Neural cell (in vitro differentiated cells): ENCODE measurements around the gene TUB. TPM values are rescaled to one million over a fixed set of nuclear protein-coding genes. Genes with fewer than 3 reads are reported as not detected.

Source experiments
- H2AFZ ChIP-seq: fragments of 200-600, 300-800 bp; sonication (generic), shearing (Covaris generic); 2 replicates; pipeline ENCODE4 v1.6.0; 2014; ENCODE audit warnings: low read depth, mild to moderate bottlenecking, antibody characterized with exemption, low read length, moderate library complexity
- H3F3A ChIP-seq: fragments of 200-600 bp; shearing (Covaris generic); 2 replicates; pipeline ENCODE4 v1.6.1; 2016; ENCODE audit warnings: mild to moderate bottlenecking, moderate library complexity, mixed read lengths, antibody characterized with exemption, low read length; ENCODE audit not compliant: insufficient read depth, poor library complexity, severe bottlenecking
- H3K27ac ChIP-seq: fragments of 200-600, 300-800 bp; sonication (generic), shearing (Covaris generic); 2 replicates; pipeline ENCODE4 v1.5.1; 2014; ENCODE audit warnings: mild to moderate bottlenecking, low read length, moderate library complexity
- H3K27me3 ChIP-seq: fragments of 300-800, 200-600 bp; sonication (generic), shearing (Covaris generic); 2 replicates; pipeline ENCODE4 v1.6.0; 2014; ENCODE audit warnings: mild to moderate bottlenecking, low read depth, low read length, moderate library complexity; ENCODE audit not compliant: insufficient read depth
- H3K36me3 ChIP-seq: fragments of 300-800, 200-600 bp; sonication (generic), shearing (Covaris generic); 2 replicates; pipeline ENCODE4 v1.5.1; 2014; ENCODE audit warnings: mild to moderate bottlenecking, antibody characterized with exemption, low read length, moderate library complexity; ENCODE audit not compliant: insufficient read depth
- H3K4me2 ChIP-seq: fragments of 300-800, 200-600 bp; sonication (generic), shearing (Covaris generic); 2 replicates; pipeline ENCODE4 v1.6.0; 2014; ENCODE audit warnings: mild to moderate bottlenecking, low read length
- H3K4me3 ChIP-seq: fragments of 300-800, 200-600 bp; sonication (generic), shearing (Covaris generic); 2 replicates; pipeline ENCODE4 v1.5.1; 2014; ENCODE audit warnings: mild to moderate bottlenecking, low read length, moderate library complexity
- H3K79me2 ChIP-seq: fragments of 200-600 bp; shearing (Covaris generic); replicated peaks from 2 replicates; pipeline ENCODE4 v1.6.0; 2014; ENCODE audit warnings: mild to moderate bottlenecking, low read length, moderate library complexity; ENCODE audit not compliant: insufficient read depth
- H3K9ac ChIP-seq: fragments of 300-800, 200-600 bp; sonication (generic), shearing (Covaris generic); 2 replicates; pipeline ENCODE4 v1.6.1; 2016; ENCODE audit warnings: mild to moderate bottlenecking, low read length, mixed read lengths
- H3K9me2 ChIP-seq: fragments of 200-600 bp; shearing (Covaris generic); 2 replicates; pipeline ENCODE4 v1.6.1; 2016; ENCODE audit warnings: mild to moderate bottlenecking, low read length, mixed read lengths; ENCODE audit not compliant: insufficient read depth
- H3K9me3 ChIP-seq: fragments of 200-600, 300-800 bp; sonication (generic), shearing (Covaris generic); 2 replicates; pipeline ENCODE4 v1.6.1; 2016; ENCODE audit warnings: mild to moderate bottlenecking, mixed run types, low read length, moderate library complexity, mixed read lengths
- H4K20me1 ChIP-seq: fragments of 200-600 bp; shearing (Covaris generic); 2 replicates; pipeline ENCODE4 v1.6.1; 2016; ENCODE audit warnings: mild to moderate bottlenecking, mixed run types; ENCODE audit not compliant: insufficient read depth
- CTCF ChIP-seq: fragments of 450-650 bp; IDR thresholded peaks from 2 replicates; pipeline ENCODE4 v1.5.1; 2014; ENCODE audit warnings: antibody characterized with exemption, mild to moderate bottlenecking, moderate library complexity; ENCODE audit not compliant: poor library complexity, severe bottlenecking
- EP300 ChIP-seq: fragments of 450-650 bp; conservative IDR thresholded peaks from 2 replicates; pipeline ENCODE4 v1.6.1; 2014; ENCODE audit warnings: antibody characterized with exemption, mild to moderate bottlenecking, moderate library complexity; ENCODE audit not compliant: poor library complexity, severe bottlenecking
- EZH2 ChIP-seq: fragments of 200-600, 300-800 bp; shearing (Covaris generic), sonication (generic); IDR thresholded peaks from 2 replicates; pipeline ENCODE4 v1.6.1; 2014; ENCODE audit warnings: antibody characterized with exemption, low read length, borderline replicate concordance, mild to moderate bottlenecking; ENCODE audit not compliant: insufficient read depth, poor library complexity, severe bottlenecking
- MXI1 ChIP-seq: fragments of 450-650 bp; conservative IDR thresholded peaks from 2 replicates; pipeline ENCODE4 v1.6.1; 2014; ENCODE audit warnings: antibody characterized with exemption, mild to moderate bottlenecking; ENCODE audit not compliant: poor library complexity, severe bottlenecking
- POLR2AphosphoS5 ChIP-seq: IDR thresholded peaks from 2 replicates; pipeline ENCODE4 v1.6.1; 2012
- RAD21 ChIP-seq: fragments of 450-650 bp; conservative IDR thresholded peaks from 2 replicates; pipeline ENCODE4 v1.6.1; 2014; ENCODE audit warnings: antibody characterized with exemption, mild to moderate bottlenecking, moderate library complexity
- REST ChIP-seq: IDR thresholded peaks from 2 replicates; pipeline ENCODE4 v1.6.1; 2012; ENCODE audit warnings: borderline replicate concordance
- SMC3 ChIP-seq: fragments of 450-650 bp; conservative IDR thresholded peaks from 2 replicates; pipeline ENCODE4 v1.6.1; 2014; ENCODE audit warnings: antibody characterized with exemption, mild to moderate bottlenecking, moderate library complexity; ENCODE audit not compliant: poor library complexity
- TAF1 ChIP-seq: IDR thresholded peaks from 2 replicates; pipeline ENCODE4 v1.6.1; 2012; ENCODE audit warnings: low read depth
- polyA plus RNA-seq: library from polyadenylated mRNA; depleted of rRNA; stranded (reverse); fragments of >200 nt; gene quantifications from 2 replicates; pipeline ENCODE4 v1.2.3, GENCODE V29; 2014

Gene TUB
- polyA plus RNA-seq, 1 donor from 2014 or later, result 125 TPM

- no peak for TF ChIP-seq RAD21
- no peak for TF ChIP-seq MXI1
- no peak for TF ChIP-seq TAF1
- TF ChIP-seq EP300, result no peak
- no peak for TF ChIP-seq EZH2
- no peak overlapping the region for H3K27ac ChIP-seq
- H3K9me2 ChIP-seq, result no peaks in the 10 kb centered on the region
- H3K36me3 ChIP-seq, result no peaks in the 10 kb centered on the region
- H3K27me3 ChIP-seq, result no peaks in the 10 kb centered on the region
- H3K4me3 ChIP-seq, result no peak overlapping the region
- no peaks in the 10 kb centered on the region for H3K79me2 ChIP-seq
- no peak overlapping the region for H3K9ac ChIP-seq
- no peak overlapping the region for H3K4me2 ChIP-seq
- H2AFZ ChIP-seq, result no peak overlapping the region
- H3F3A ChIP-seq, result no peaks in the 10 kb centered on the region
- H3K9me3 ChIP-seq, result no peaks in the 10 kb centered on the region
- H4K20me1 ChIP-seq, result no peaks in the 10 kb centered on the region
Observed at GRCh38 chr11:8066036-8066910, 14.7 kb upstream of the TUB start.

- Histone ChIP-seq H3K4me3 (no peak overlapping the region), H3K79me2 (no peaks in the 10 kb centered on the region), H3K9ac (no peak overlapping the region), H3K9me3 (no peaks in the 10 kb centered on the region), H4K20me1 (no peaks in the 10 kb centered on the region), H3K9me2 (no peaks in the 10 kb centered on the region), H3K27ac (no peak overlapping the region), H2AFZ (no peak overlapping the region), H3F3A (no peaks in the 10 kb centered on the region), H3K27me3 (no peaks in the 10 kb centered on the region), H3K4me2 (no peak overlapping the region), H3K36me3 (no peaks in the 10 kb centered on the region)
- TF ChIP-seq REST, result no peak
- no peak for TF ChIP-seq POLR2AphosphoS5
- TF ChIP-seq EP300, result no peak
- no peak for TF ChIP-seq RAD21
- no peak for TF ChIP-seq TAF1
- no peak for TF ChIP-seq MXI1
- TF ChIP-seq SMC3, result no peak
- no peak for TF ChIP-seq EZH2
- TF ChIP-seq CTCF, result no peak
Observed at GRCh38 chr11:8066911-8067455, 14.0 kb upstream of the TUB start.
